ENCODE data around the gene SPTBN5. TPM values are rescaled to one million over a fixed set of nuclear protein-coding genes. Genes with fewer than 3 reads are reported as not detected.

Gene SPTBN5
- total RNA-seq, 2 experiments from 2014 or later, result 1.5 to 1.6 TPM

- Mint-ChIP-seq H3K9me3 (no peaks in the 10 kb centered on the region), H3K4me3 (no peak overlapping the region), H3K27me3 (no peaks in the 10 kb centered on the region), H3K36me3 (ENCODE audit: low read depth) (peaks cover 45% of the 10 kb centered on the region), H3K4me1 (peaks cover 46% of the 10 kb centered on the region), H3K27ac (no peak overlapping the region)
- CTCF ChIA-PET, result interaction anchor here (1.5 kb wide), 1 partner anchor 149 kb away, joined by 3 read pairs; no protein-coding TSS in a partner anchor
- POLR2A ChIA-PET, result interaction anchor here (1.1 to 3.0 kb wide), 2 partner anchors 15 kb away, joined by 3 to 10 read pairs; no protein-coding TSS in a partner anchor
- no peak for DNase-seq
Observed at GRCh38 chr15:41922353-41922752, 28.5 kb upstream of the SPTBN5 start.

- Mint-ChIP-seq H3K27ac (no peak overlapping the region), H3K9me3 (no peaks in the 10 kb centered on the region), H3K27me3 (no peaks in the 10 kb centered on the region), H3K4me1 (peaks cover 43% of the 10 kb centered on the region), H3K36me3 (ENCODE audit: low read depth) (peaks cover 45% of the 10 kb centered on the region), H3K4me3 (no peak overlapping the region)
- DNase-seq, result no peak
- POLR2A ChIA-PET, result interaction anchor here (3.0 kb wide), 1 partner anchor 15 kb away, joined by 10 read pairs; no protein-coding TSS in a partner anchor
- CTCF ChIA-PET, result interaction anchor here (1.5 kb wide), 1 partner anchor 149 kb away, joined by 3 read pairs; no protein-coding TSS in a partner anchor
Observed at GRCh38 chr15:41921639-41922038, 27.8 kb upstream of the SPTBN5 start.

DNA sequence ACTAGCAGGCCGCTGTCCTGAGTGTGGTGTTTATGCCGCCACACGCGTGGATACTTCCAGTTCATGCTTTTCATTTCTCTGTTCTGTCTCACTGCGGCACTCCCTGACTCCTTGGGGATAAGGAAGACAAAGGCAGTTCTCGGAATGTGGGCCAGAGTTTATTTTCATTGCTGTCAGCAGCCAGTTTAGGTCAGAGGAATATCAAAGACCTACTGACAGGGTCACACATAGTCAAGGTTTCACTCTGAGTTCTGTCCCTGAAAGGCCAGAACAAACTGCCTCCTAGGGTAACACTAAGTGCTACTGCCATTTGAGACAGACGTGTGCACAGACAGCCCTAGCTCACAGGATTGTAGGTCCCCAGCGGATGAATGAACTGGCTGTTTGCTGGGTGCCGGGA lies 27.3 kb upstream of the SPTBN5 start:
- ChIA-PET CTCF (no interaction called here), POLR2A (no interaction called here)
- Mint-ChIP-seq H3K4me1 (peaks cover 43% of the 10 kb centered on the region), H3K4me3 (no peak overlapping the region), H3K36me3 (ENCODE audit: low read depth) (peaks cover 45% of the 10 kb centered on the region), H3K27ac (no peak overlapping the region), H3K27me3 (no peaks in the 10 kb centered on the region), H3K9me3 (no peaks in the 10 kb centered on the region)
- DNase-seq, result no peak

DNA sequence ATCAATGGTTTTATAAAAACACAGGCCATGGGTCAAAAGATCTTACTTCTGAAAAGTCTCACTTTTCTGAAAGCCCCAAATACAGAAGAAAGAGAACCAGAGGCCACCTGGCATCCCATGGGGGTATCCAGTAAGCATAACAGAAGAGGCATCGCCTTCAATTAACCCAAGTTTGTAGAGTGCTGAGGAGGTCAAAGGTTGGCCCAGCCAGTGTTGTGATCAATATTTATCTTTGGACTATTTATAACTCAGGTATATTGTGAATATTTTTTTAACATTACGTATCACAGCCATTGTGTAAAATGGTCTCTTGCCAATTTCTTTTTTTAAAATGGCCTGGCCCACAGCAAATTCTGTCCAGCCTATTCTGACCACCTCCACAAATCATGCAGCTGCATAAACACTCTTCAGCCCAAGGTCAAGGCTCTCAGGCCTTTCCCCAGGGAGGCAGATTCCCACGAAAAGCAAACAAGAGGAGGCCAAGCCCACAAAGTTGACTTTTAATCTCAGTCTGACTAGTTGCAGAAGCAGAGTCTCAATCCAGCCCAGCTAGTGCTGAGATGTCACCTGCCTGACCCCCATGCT lies 26.2 kb upstream of the SPTBN5 start:
- CTCF ChIA-PET, result no interaction called here
- Mint-ChIP-seq H3K27me3 (no peaks in the 10 kb centered on the region), H3K27ac (no peak overlapping the region), H3K36me3 (ENCODE audit: low read depth) (peaks cover 42% of the 10 kb centered on the region), H3K9me3 (no peaks in the 10 kb centered on the region), H3K4me3 (no peak overlapping the region), H3K4me1 (peaks cover 34% of the 10 kb centered on the region)
- no peak for DNase-seq
- POLR2A ChIA-PET, result no interaction called here

- Mint-ChIP-seq H3K27me3 (no peaks in the 10 kb centered on the region), H3K36me3 (ENCODE audit: low read depth) (peaks cover 39% of the 10 kb centered on the region), H3K27ac (no peak overlapping the region), H3K4me1 (peaks cover 31% of the 10 kb centered on the region), H3K4me3 (no peak overlapping the region), H3K9me3 (no peaks in the 10 kb centered on the region)
- ChIA-PET POLR2A (no interaction called here), CTCF (no interaction called here)
- no peak for DNase-seq
Observed at GRCh38 chr15:41919201-41919820, 25.5 kb upstream of the SPTBN5 start.

GRCh38 chr15:41918506-41919126 lies 24.8 kb upstream of the SPTBN5 start:
- no peak overlapping the region for H3K4me3 Mint-ChIP-seq
- H3K36me3 Mint-ChIP-seq (ENCODE audit: low read depth), result peaks cover 37% of the 10 kb centered on the region
- POLR2A ChIA-PET, result no interaction called here
- H3K27me3 Mint-ChIP-seq, result no peaks in the 10 kb centered on the region
- H3K4me1 Mint-ChIP-seq, result peaks cover 24% of the 10 kb centered on the region
- H3K27ac Mint-ChIP-seq, result no peak overlapping the region
- H3K9me3 Mint-ChIP-seq, result no peaks in the 10 kb centered on the region
- CTCF ChIA-PET, result no interaction called here
- no peak for DNase-seq

DNA sequence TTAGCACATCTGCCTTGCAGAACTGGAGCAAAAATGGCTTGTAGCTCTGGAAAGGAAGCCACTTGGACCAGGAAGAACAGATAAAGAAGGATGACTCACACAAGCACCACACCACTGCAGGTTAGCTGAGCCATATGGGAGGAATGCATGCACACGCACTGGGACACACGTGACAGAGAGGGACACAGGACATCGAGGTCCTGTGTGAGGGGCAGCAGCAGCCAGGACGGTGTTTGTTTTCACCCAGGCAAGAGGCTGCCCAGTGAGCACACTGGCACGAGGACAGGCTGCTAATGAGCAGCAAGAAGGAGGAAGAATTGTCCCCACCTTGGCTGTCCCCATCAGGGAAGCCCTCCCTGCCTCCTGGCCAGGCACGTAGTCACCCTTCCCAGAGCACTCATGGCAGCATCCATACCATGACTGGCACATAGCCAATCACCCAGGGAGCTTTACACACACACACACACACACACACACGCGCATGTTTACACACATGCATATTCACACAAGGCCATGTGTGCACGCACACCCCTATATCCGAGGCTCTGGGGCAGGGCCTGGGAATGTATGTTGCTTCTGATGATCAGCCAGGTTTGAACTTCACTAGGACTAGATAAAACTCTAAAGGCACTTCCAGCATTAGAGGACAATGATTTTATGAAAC lies 24.0 kb upstream of the SPTBN5 start:
- H3K9me3 Mint-ChIP-seq, result no peaks in the 10 kb centered on the region
- POLR2A ChIA-PET, result interaction anchor here (1.2 kb wide), 1 partner anchor 14 kb away, joined by 3 read pairs; no protein-coding TSS in a partner anchor
- H3K36me3 Mint-ChIP-seq (ENCODE audit: low read depth), result peaks cover 37% of the 10 kb centered on the region
- no peak overlapping the region for H3K4me3 Mint-ChIP-seq
- CTCF ChIA-PET, result no interaction called here
- peaks cover 23% of the 10 kb centered on the region for H3K4me1 Mint-ChIP-seq
- no peak overlapping the region for H3K27ac Mint-ChIP-seq
- H3K27me3 Mint-ChIP-seq, result no peaks in the 10 kb centered on the region
- DNase-seq, result no peak

DNA sequence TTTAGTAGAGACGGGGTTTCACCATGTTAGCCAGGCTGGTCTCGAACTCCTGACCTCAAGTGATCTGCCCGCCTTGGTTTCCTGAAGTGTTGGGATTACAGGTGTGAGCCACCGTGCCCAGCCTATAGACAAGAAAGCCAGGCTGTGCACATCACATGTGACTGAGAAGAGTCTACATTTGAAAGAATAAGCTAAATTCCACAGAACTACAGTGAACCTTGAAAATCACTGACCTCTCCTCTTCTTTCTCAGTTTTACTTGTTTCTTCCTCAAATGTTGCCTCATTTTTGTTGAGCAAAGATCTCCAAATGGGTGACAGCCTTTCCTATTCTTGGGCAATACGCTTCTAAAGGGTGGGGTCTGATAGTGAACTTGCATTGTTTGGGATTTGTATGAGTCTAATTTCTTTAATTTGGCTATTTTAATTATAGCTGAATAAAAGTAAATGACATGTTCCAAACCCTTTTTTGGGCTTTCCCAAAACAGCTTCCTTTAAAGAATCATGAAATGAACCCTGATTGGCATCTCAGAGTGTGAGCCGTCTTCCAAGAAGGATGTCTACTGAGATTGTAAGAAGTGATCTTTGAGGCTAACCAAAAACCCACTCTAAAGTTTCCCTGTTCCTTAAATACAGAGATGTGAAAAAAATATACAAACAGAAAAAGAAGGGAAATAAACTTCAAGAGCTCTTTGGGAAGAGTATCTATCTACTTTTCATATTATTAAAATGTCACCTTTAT lies 21.6 kb upstream of the SPTBN5 start:
- CTCF ChIA-PET, result interaction anchor here (0.9 to 2.1 kb wide), 4 partner anchors 11 to 142 kb away, joined by 3 to 12 read pairs (median 7); partner anchors contain the start of gene MAPKBP1
- Mint-ChIP-seq H3K4me3 (no peak overlapping the region), H3K36me3 (ENCODE audit: low read depth) (peaks cover 43% of the 10 kb centered on the region)

DNA sequence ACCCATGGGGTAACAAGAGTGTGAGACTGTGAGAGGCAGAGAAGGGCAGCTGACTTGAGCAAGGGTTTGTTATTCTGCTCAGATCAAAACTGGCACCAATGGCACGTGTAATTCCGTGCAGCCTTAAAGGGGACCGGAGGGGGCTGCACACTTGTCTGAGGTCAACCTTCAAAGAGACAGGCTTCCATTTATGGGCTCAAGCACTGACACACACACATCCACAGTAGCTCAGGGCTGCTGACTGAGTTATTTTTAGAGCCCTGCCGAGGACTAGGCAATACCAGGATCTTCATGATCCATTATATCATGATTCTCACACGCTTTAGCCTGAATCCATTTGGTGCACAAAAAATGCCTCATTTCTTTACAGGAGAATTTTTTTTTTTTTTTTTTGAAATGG lies 20.6 kb upstream of the SPTBN5 start:
- ChIA-PET POLR2A (no interaction called here), CTCF (no interaction called here)
- Mint-ChIP-seq H3K27me3 (no peaks in the 10 kb centered on the region), H3K4me3 (no peak overlapping the region), H3K4me1 (peaks cover 20% of the 10 kb centered on the region), H3K9me3 (no peaks in the 10 kb centered on the region), H3K27ac (no peak overlapping the region), H3K36me3 (ENCODE audit: low read depth) (peaks cover 42% of the 10 kb centered on the region)
- no peak for DNase-seq

More for the DNA sequence above, 21.6 kb upstream of the SPTBN5 start:
- H3K27me3 Mint-ChIP-seq, result no peaks in the 10 kb centered on the region
- no peak for DNase-seq
- no peaks in the 10 kb centered on the region for H3K9me3 Mint-ChIP-seq
- POLR2A ChIA-PET, result no interaction called here
- H3K4me1 Mint-ChIP-seq, result peaks cover 18% of the 10 kb centered on the region
- H3K27ac Mint-ChIP-seq, result no peak overlapping the region

DNA sequence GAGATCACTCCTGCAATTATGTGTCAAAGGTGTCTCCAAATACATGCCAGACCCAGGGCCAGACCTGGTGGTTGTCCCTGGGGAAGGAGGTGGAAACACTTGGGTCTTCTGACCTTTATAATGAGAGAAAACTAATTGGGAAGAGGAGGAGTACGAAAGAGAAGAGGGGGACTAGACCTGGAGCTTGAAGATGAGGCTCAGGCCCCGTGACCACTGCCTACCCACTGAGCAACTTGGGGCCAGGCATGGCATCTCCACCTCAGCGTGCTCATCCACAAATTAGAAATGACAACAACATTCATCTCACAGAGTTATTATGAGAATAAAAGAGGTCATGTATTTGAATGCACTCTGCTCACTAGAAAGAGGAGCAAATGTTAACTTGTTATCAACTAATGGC lies 19.4 kb upstream of the SPTBN5 start:
- DNase-seq, result no peak
- no peaks in the 10 kb centered on the region for H3K27me3 Mint-ChIP-seq
- ChIA-PET POLR2A (interaction anchor here (1.6 kb wide), 1 partner anchor 17 kb away, joined by 4 read pairs; no protein-coding TSS in a partner anchor), CTCF (no interaction called here)
- H3K27ac Mint-ChIP-seq, result no peak overlapping the region
- peaks cover 17% of the 10 kb centered on the region for H3K4me1 Mint-ChIP-seq
- H3K9me3 Mint-ChIP-seq, result no peaks in the 10 kb centered on the region
- peaks cover 44% of the 10 kb centered on the region for H3K36me3 Mint-ChIP-seq (ENCODE audit: low read depth)
- no peak overlapping the region for H3K4me3 Mint-ChIP-seq

DNA sequence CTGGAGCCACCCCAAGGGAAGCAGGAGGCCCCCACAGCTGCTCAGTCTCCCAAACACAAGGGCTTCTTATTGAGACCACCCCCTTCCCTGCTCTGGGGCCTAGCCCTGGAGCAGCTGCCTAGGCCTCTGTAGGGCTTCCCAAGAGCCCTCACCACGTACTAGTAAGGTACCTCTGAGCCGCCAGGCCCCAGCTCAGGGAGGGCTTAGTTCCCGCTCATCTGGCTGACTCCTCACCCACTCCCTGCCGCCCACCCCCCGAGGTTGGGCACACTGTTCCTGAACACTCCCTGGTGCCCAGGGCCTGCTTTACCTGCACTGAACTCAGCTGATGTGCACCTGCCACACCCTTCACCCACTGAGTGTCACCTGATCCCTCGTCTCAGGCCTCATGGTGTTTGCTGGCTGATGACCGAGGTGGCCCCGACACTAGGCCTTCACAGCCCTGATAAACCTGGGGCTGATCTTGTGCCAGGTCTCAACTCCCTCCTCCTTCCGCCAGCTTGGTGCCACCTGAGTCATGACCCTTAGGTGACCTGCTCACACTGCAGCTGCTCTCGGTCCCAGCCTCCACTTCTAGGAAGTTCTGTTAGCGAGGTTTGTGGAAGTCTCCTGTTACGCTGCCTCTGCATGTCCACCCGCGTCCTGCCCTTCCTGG lies 18.0 kb upstream of the SPTBN5 start:
- Mint-ChIP-seq H3K27ac (peak overlapping the region; percentile 14), H3K36me3 (ENCODE audit: low read depth) (peaks cover 49% of the 10 kb centered on the region), H3K4me1 (peaks cover 7% of the 10 kb centered on the region), H3K9me3 (no peaks in the 10 kb centered on the region), H3K4me3 (no peak overlapping the region), H3K27me3 (no peaks in the 10 kb centered on the region)
- ChIA-PET POLR2A (interaction anchor here (1.6 kb wide), 1 partner anchor 19 kb away, joined by 4 read pairs; no protein-coding TSS in a partner anchor), CTCF (no interaction called here)
- DNase-seq, result no peak

DNA sequence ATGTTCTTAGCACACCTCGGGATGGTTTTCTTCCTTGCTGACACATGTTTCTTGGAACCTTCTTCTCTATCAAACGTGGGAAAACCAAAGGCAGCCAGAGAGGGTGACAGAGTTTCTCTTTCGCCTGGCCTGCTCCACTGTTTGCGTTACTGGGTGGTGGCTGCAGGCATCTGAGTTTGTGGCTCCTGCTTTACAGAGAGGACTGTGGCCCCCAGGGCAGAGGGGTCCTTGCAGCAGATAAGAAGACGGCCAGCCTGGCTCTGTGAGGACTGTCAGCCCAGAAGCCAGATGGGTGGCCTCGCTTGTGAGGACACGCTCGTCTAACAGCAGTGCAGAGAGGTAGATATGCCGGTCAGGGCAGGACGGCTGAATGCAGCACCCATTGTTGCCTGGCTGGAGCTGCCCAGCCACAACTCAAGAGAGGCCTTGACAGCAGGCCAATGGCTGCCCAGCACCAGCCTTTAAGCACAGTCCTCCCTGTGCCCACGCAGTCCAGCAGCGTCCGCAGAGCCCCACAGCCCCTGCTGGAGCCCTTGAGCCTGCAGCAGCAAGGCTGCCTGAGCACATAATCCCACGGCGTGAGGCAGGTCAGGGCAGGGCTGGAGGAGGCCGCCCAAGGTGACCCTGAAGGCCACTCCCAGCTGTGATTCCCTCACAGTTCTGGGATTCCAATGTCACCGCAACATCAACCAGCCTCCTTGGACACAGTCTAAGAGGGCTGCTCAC lies 15.0 kb upstream of the SPTBN5 start:
- Mint-ChIP-seq H3K9me3 (no peaks in the 10 kb centered on the region), H3K4me1 (peaks cover 11% of the 10 kb centered on the region), H3K4me3 (no peak overlapping the region), H3K27ac (no peak overlapping the region), H3K36me3 (ENCODE audit: low read depth) (peaks cover 64% of the 10 kb centered on the region), H3K27me3 (no peaks in the 10 kb centered on the region)
- ChIA-PET CTCF (interaction anchor here (10.6 kb wide), 1 partner anchor 136 kb away, joined by 213 read pairs; the partner anchor contains the start of gene MAPKBP1), POLR2A (no interaction called here)
- no peak for DNase-seq

All from activated CD4-positive, alpha-beta memory T cell treated with anti-CD3 and anti-CD28 coated beads, Interleukin-2, amount 10 ng/mL, durations not matched to agents 7 days and 5 days (primary cell).